BJ (cell line): ENCODE measurements around the gene PMEPA1. TPM values are rescaled to one million over a fixed set of nuclear protein-coding genes. Genes with fewer than 3 reads are reported as not detected.

Experiments used
- CTCF ChIA-PET: fragments of 350-600 bp; formaldehyde crosslinking; extraction: SDS; loops from one replicate; lab custom pipeline; 2021; ENCODE audit warnings: antibody characterized with exemption, inconsistent platforms; lab: Yijun Ruan, JAX
- POLR2A ChIA-PET: fragments of 300-600 bp; sonication (Branson Sonifier 250); formaldehyde crosslinking; extraction: SDS; loops from one replicate; lab custom pipeline; 2021; ENCODE audit warnings: antibody characterized with exemption; lab: Charles Lee
- DNase-seq: peaks from one replicate; pipeline ENCODE4 v3.0.0-alpha.2; 2011; ENCODE audit warnings: low read depth
- H3K27me3 ChIP-seq: 2 replicates; pipeline ENCODE4 v1.6.0; 2011; ENCODE audit warnings: low read length; ENCODE audit not compliant: control insufficient read depth, insufficient read depth
- H3K36me3 ChIP-seq: 2 replicates; pipeline ENCODE4 v1.5.1; 2011; ENCODE audit warnings: low read length; ENCODE audit not compliant: control insufficient read depth, insufficient read depth
- H3K4me3 ChIP-seq: 2 replicates; pipeline ENCODE4 v1.5.1; 2011; ENCODE audit warnings: low read depth, mild to moderate bottlenecking, control low read depth, low read length
- polyA plus RNA-seq: library from polyadenylated mRNA; depleted of rRNA; stranded (reverse); fragments of >200 nt; gene quantifications from 2 replicates; pipeline ENCODE4 v1.2.3, GENCODE V29; 2011
- TF ChIP-seq, protein P1 (sequence below): IDR thresholded peaks from 2 replicates; pipeline ENCODE4 v1.5.1; 2011; ENCODE audit warnings: low read depth, mild to moderate bottlenecking, control low read depth, inconsistent platforms, low read length, moderate library complexity; ENCODE audit not compliant: insufficient read depth

Gene PMEPA1
- polyA plus RNA-seq, 1 experiment, result 5.0 TPM

DNA sequence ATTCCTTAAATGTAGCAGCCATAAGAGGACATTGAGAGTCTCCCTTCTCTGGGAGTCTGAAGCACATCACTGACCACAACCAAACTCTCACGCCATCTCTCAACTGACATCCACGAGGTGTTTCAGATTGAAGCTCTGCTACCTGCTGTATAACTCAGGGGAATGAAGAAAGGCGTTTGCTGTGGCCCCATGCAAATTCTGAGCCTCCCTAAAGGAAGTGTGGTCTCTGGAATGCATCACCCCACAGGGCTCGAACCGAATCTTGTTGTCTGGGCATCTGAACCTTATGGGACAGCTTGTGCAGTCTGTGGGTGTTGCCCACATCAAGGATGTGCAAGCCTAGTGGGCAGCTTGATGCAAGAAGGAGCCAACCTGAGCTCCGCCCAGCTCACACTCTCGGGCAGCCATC lies 10.9 kb downstream of the PMEPA1 start:
- ChIA-PET POLR2A (no interaction called here), CTCF (interaction anchor here (1.3 to 1.8 kb wide), 3 partner anchors 46 to 388 kb away, joined by 3 to 6 read pairs (median 3); no protein-coding TSS in a partner anchor)
- H3K36me3 ChIP-seq, result no peaks in the 10 kb centered on the region
- DNase-seq, result no peak
- TF ChIP-seq, protein P1, sequence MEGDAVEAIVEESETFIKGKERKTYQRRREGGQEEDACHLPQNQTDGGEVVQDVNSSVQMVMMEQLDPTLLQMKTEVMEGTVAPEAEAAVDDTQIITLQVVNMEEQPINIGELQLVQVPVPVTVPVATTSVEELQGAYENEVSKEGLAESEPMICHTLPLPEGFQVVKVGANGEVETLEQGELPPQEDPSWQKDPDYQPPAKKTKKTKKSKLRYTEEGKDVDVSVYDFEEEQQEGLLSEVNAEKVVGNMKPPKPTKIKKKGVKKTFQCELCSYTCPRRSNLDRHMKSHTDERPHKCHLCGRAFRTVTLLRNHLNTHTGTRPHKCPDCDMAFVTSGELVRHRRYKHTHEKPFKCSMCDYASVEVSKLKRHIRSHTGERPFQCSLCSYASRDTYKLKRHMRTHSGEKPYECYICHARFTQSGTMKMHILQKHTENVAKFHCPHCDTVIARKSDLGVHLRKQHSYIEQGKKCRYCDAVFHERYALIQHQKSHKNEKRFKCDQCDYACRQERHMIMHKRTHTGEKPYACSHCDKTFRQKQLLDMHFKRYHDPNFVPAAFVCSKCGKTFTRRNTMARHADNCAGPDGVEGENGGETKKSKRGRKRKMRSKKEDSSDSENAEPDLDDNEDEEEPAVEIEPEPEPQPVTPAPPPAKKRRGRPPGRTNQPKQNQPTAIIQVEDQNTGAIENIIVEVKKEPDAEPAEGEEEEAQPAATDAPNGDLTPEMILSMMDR, result no peak
- H3K27me3 ChIP-seq, result no peaks in the 10 kb centered on the region
- no peak overlapping the region for H3K4me3 ChIP-seq

DNA sequence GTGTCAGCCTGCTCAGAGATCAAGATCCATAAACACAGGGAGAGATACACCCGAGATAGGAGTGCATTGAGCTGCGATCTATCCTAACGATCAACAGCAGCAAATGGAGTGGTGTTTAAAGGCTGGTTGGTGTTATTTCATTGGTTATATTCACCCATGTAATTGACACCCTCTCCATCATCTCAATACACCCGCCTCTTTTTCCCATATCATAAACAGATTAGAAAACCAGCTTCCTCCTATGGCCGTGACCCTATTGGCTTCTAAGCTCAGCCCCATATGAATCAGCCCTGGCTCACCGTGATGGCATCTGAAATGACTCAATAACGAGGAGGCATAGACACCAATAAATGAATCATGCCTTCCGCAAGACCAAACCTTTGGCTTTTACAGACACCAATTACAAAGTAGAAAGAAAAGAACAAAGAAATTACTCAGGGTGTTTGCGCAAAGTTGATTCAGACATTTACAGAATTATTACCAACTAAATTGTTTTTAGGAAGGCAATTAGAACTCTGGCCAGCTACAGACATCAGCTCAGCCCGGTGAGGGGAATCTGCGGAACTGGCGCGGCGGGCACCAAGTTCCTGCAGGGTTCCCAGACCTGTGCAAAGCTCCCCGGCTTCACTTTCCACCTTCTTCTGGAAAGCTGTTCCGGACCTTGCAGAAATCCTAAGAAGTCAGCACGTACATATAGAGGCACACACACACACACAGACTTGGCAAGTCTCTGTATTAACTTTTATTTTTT lies 11.5 kb downstream of the PMEPA1 start:
- CTCF ChIA-PET, result interaction anchor here (1.3 to 1.8 kb wide), 4 partner anchors 12 to 389 kb away, joined by 3 to 6 read pairs (median 4); partner anchors contain the start of gene PMEPA1
- Histone ChIP-seq H3K27me3 (no peaks in the 10 kb centered on the region), H3K4me3 (no peak overlapping the region), H3K36me3 (no peaks in the 10 kb centered on the region)
- POLR2A ChIA-PET, result no interaction called here
- TF ChIP-seq, protein P1, result no peak
- DNase-seq, result peak; percentile 92

DNA sequence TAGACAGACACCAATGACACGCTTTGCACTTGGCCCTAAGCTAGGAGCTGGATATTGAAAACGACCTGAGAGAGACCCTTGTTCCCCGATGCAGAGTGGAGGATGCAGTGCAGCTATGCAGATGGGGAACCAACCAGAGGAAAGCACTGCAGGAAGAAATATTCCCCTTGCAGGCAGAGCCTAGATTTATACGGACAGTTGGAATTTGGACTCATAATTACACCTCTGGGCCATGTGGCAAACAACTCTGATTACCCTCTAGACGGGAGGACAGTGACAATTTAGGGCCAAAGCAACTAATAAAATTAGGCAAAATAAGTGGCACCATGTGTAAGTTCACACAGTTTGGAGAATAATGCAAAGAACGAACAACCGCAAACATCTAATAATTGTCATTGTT lies 12.3 kb downstream of the PMEPA1 start:
- Histone ChIP-seq H3K27me3 (no peaks in the 10 kb centered on the region), H3K36me3 (no peaks in the 10 kb centered on the region), H3K4me3 (no peak overlapping the region)
- CTCF ChIA-PET, result interaction anchor here (1.1 to 1.6 kb wide), 3 partner anchors 13 to 395 kb away, joined by 4 to 5 read pairs (median 4); partner anchors contain the start of gene PMEPA1
- TF ChIP-seq, protein P1, result no peak
- no peak for DNase-seq
- POLR2A ChIA-PET, result no interaction called here

DNA sequence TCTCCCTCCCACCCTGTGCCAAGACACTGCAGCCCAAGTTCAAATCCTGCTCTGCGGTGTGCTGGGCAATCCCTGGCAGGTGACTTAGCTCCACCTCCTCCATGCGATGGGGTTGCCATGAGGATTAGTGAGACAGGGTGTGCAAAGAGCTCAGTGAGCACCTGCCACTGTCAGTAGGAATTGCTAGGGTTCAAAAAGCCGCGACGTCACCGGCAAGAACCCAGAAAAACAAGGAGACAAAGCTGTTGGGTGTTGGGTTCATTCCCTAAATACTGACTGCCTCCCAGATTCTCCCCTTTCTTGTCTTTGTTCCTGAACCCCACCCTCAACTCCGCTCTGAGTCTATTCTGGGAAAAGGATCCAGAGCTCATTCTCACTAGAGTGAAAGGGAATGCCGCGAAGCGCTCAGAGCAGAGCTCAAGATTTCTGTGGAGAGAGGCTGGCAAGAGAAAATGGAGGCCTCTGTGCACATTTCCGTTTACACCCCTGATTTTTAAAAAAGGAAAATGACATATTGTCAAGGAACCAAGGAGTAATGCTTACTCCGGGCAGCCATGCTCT lies 13.3 kb downstream of the PMEPA1 start:
- no peak for DNase-seq
- Histone ChIP-seq H3K27me3 (no peaks in the 10 kb centered on the region), H3K36me3 (no peaks in the 10 kb centered on the region), H3K4me3 (no peak overlapping the region)
- TF ChIP-seq, protein P1, result no peak
- POLR2A ChIA-PET, result no interaction called here
- CTCF ChIA-PET, result interaction anchor here (1.0 to 1.6 kb wide), 4 partner anchors 12 to 396 kb away, joined by 3 to 5 read pairs (median 4); partner anchors contain the start of gene PMEPA1

DNA sequence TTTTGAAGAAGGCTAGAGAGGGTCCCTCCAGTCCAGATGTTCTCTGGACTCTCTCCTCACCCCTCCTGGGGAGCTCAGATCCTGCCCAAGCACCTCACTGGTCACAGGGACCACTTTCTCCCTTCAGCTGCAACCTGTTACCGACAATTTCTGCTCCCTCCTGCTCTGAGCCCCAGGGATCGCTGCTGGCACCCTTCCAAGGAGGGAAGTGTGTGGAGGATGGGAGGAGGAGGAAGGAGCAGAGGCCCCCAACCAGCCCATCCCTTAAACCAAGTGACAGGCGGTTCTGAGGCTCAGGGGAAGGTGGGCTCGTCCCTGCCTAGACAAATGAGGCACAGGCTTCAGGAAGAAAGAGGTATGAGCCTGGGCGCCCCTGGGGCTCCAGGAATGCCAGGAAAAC lies 13.9 kb downstream of the PMEPA1 start:
- POLR2A ChIA-PET, result no interaction called here
- CTCF ChIA-PET, result interaction anchor here (0.7 kb wide), 1 partner anchor 139 kb away, joined by 3 read pairs; no protein-coding TSS in a partner anchor
- TF ChIP-seq, protein P1, result no peak
- Histone ChIP-seq H3K27me3 (no peaks in the 10 kb centered on the region), H3K36me3 (no peaks in the 10 kb centered on the region), H3K4me3 (no peak overlapping the region)
- DNase-seq, result no peak
